CD4-positive, alpha-beta T cell treated with Interleukin-4 for 4 hours (primary cell): ENCODE data around the gene DNAJC21.
"Not testable (repeated sequence)": the region's sequence is repeated elsewhere in the genome, so short reads cannot be mapped to it uniquely, and the experiment has no call there.

Experiments used
- DNase-seq: peaks from one replicate; pipeline ENCODE4 v3.0.0-alpha.2; 2020

The DNAJC21 gene

GRCh38 chr5:34929134-34929719 lies at the start of gene DNAJC21:
Gene DNAJC21 (plus strand): TSS chr5:34929559. CDS start chr5:34929820, 261 bp downstream.
- DNase-seq, result peak; percentile 97

- DNase-seq, result no peak
Measured at GRCh38 chr5:34881246-34881645, 48.1 kb upstream of the DNAJC21 start.

GRCh38 chr5:34886392-34887119 lies 42.8 kb upstream of the DNAJC21 start:
- DNase-seq, result no peak

- no peak for DNase-seq
Measured at GRCh38 chr5:34889394-34889793, 40.0 kb upstream of the DNAJC21 start.

GRCh38 chr5:34891981-34892380 lies 37.4 kb upstream of the DNAJC21 start:
- no peak for DNase-seq

GRCh38 chr5:34892414-34892813 lies 36.9 kb upstream of the DNAJC21 start:
- no peak for DNase-seq

GRCh38 chr5:34894716-34895115 lies 34.6 kb upstream of the DNAJC21 start:
- DNase-seq, result no peak

GRCh38 chr5:34895641-34896419 lies 33.5 kb upstream of the DNAJC21 start:
- no peak for DNase-seq

GRCh38 chr5:34897646-34898045 lies 31.7 kb upstream of the DNAJC21 start:
- DNase-seq, result no peak

GRCh38 chr5:34898258-34898895 lies 31.0 kb upstream of the DNAJC21 start:
- peak; percentile 57 for DNase-seq

- DNase-seq, result no peak
Measured at GRCh38 chr5:34899066-34899465, 30.3 kb upstream of the DNAJC21 start.

GRCh38 chr5:34900652-34901051 lies 28.7 kb upstream of the DNAJC21 start:
- no peak for DNase-seq

- no peak for DNase-seq
Measured at GRCh38 chr5:34903260-34903659, 26.1 kb upstream of the DNAJC21 start.

GRCh38 chr5:34905564-34905963 lies 23.8 kb upstream of the DNAJC21 start:
- no peak for DNase-seq

GRCh38 chr5:34913072-34913471 lies 16.3 kb upstream of the DNAJC21 start:
- DNase-seq, result no peak

- peak; percentile 5 for DNase-seq
Measured at GRCh38 chr5:34914671-34915138, 14.7 kb upstream of the DNAJC21 start.

GRCh38 chr5:34915139-34915855 lies 14.1 kb upstream of the DNAJC21 start, which contains the start of the genes BRIX1 and RAD1:
Gene BRIX1 (plus strand): TSS chr5:34915711. CDS start chr5:34915739, 28 bp downstream.
Gene RAD1 (minus strand): TSS chr5:34915504. CDS start chr5:34914892, 612 bp downstream.
- DNase-seq, result peak; percentile 95

- DNase-seq, result no peak
Measured at GRCh38 chr5:34915856-34916192, 13.5 kb upstream of the DNAJC21 start.

- no peak for DNase-seq
Measured at GRCh38 chr5:34916518-34916917, 12.8 kb upstream of the DNAJC21 start.

- no peak for DNase-seq
Measured at GRCh38 chr5:34918025-34918424, 11.3 kb upstream of the DNAJC21 start.

- no peak for DNase-seq
Measured at GRCh38 chr5:34919077-34919476, 10.3 kb upstream of the DNAJC21 start.

GRCh38 chr5:34923256-34923655 lies 6.1 kb upstream of the DNAJC21 start:
- not testable (repeated sequence) for DNase-seq
